ENCODE measurements around the gene COL10A1. TPM values are rescaled to one million over a fixed set of nuclear protein-coding genes. Genes with fewer than 3 reads are reported as not detected.

The COL10A1 gene
- total RNA-seq, 1 experiment from 2014 or later, result not detected

GRCh38 chr6:116158641-116159040 is 32.7 kb upstream of the COL10A1 start:
- Mint-ChIP-seq H3K4me3 (ENCODE audit: unreplicated experiment) (no peak overlapping the region), H3K4me1 (ENCODE audit: low read depth, unreplicated experiment) (no peaks in the 10 kb centered on the region), H3K27ac (ENCODE audit: unreplicated experiment) (no peak overlapping the region), H3K9me3 (ENCODE audit: unreplicated experiment) (peaks cover 7% of the 10 kb centered on the region), H3K27me3 (ENCODE audit: insufficient read depth, unreplicated experiment) (no peaks in the 10 kb centered on the region), H3K36me3 (ENCODE audit: insufficient read depth, unreplicated experiment) (no peaks in the 10 kb centered on the region)
- Histone ChIP-seq H3K4me3 (ENCODE audit: low read depth, low read length) (no peak overlapping the region), H3K4me1 (no peaks in the 10 kb centered on the region), H3K9me3 (no peaks in the 10 kb centered on the region), H3K27me3 (replicated peaks; ENCODE audit: control insufficient read depth, insufficient read depth, low read length) (no peaks in the 10 kb centered on the region), H3K36me3 (ENCODE audit: control insufficient read depth, insufficient read depth, low read length) (no peaks in the 10 kb centered on the region)
- BruUV-seq (replicated peaks), result no TSS peak
- POLR2A ChIA-PET, result no interaction called here
- CTCF ChIA-PET, result no interaction called here
- no peak for TF ChIP-seq CTCF (IDR thresholded peaks at IDR 0.05; ENCODE audit: insufficient read depth in 1 of 2, low read depth in 1 of 2, low read length in 1 of 2, severe bottlenecking in 1 of 2, unreplicated experiment in 1 of 2)
- DNase-seq, result no peak
- intact Hi-C loops (cut with micrococcal nuclease; ENCODE audit: unreplicated experiment), result no loop called here

GRCh38 chr6:116157391-116157790 is 31.5 kb upstream of the COL10A1 start:
- H3K27me3 ChIP-seq (replicated peaks; ENCODE audit: control insufficient read depth, insufficient read depth, low read length), result no peaks in the 10 kb centered on the region
- H3K36me3 Mint-ChIP-seq (ENCODE audit: insufficient read depth, unreplicated experiment), result no peaks in the 10 kb centered on the region
- H3K9me3 Mint-ChIP-seq (ENCODE audit: unreplicated experiment), result no peaks in the 10 kb centered on the region
- TF ChIP-seq CTCF (IDR thresholded peaks at IDR 0.05; ENCODE audit: insufficient read depth in 1 of 2, low read depth in 1 of 2, low read length in 1 of 2, severe bottlenecking in 1 of 2, unreplicated experiment in 1 of 2), result no peak
- no peak for DNase-seq
- ChIA-PET CTCF (no interaction called here), POLR2A (no interaction called here)
- no peak overlapping the region for H3K4me3 Mint-ChIP-seq (ENCODE audit: unreplicated experiment)
- H3K9me3 ChIP-seq, result no peaks in the 10 kb centered on the region
- H3K4me3 ChIP-seq (ENCODE audit: low read depth, low read length), result no peak overlapping the region
- no peak overlapping the region for H3K27ac Mint-ChIP-seq (ENCODE audit: unreplicated experiment)
- intact Hi-C loops (cut with micrococcal nuclease; ENCODE audit: unreplicated experiment), result no loop called here
- H3K36me3 ChIP-seq (ENCODE audit: control insufficient read depth, insufficient read depth, low read length), result no peaks in the 10 kb centered on the region
- H3K27me3 Mint-ChIP-seq (ENCODE audit: insufficient read depth, unreplicated experiment), result no peaks in the 10 kb centered on the region
- no TSS peak for BruUV-seq (replicated peaks)
- H3K4me1 Mint-ChIP-seq (ENCODE audit: low read depth, unreplicated experiment), result no peaks in the 10 kb centered on the region
- no peaks in the 10 kb centered on the region for H3K4me1 ChIP-seq

- no peak for DNase-seq
These were observed 30.7 kb upstream of the COL10A1 start for GRCh38 chr6:116156405-116157326.

More at GRCh38 chr6:116156405-116157326, 30.7 kb upstream of the COL10A1 start:
- Histone ChIP-seq H3K4me1 (no peaks in the 10 kb centered on the region), H3K9me3 (no peaks in the 10 kb centered on the region), H3K4me3 (ENCODE audit: low read depth, low read length) (no peak overlapping the region), H3K36me3 (ENCODE audit: control insufficient read depth, insufficient read depth, low read length) (no peaks in the 10 kb centered on the region), H3K27me3 (replicated peaks; ENCODE audit: control insufficient read depth, insufficient read depth, low read length) (no peaks in the 10 kb centered on the region)
- no peak for TF ChIP-seq CTCF (IDR thresholded peaks at IDR 0.05; ENCODE audit: insufficient read depth in 1 of 2, low read depth in 1 of 2, low read length in 1 of 2, severe bottlenecking in 1 of 2, unreplicated experiment in 1 of 2)
- H3K27me3 Mint-ChIP-seq (ENCODE audit: insufficient read depth, unreplicated experiment), result no peaks in the 10 kb centered on the region
- no peak overlapping the region for H3K4me3 Mint-ChIP-seq (ENCODE audit: unreplicated experiment)
- H3K36me3 Mint-ChIP-seq (ENCODE audit: insufficient read depth, unreplicated experiment), result no peaks in the 10 kb centered on the region
- no peaks in the 10 kb centered on the region for H3K4me1 Mint-ChIP-seq (ENCODE audit: low read depth, unreplicated experiment)
- BruUV-seq (replicated peaks), result no TSS peak
- H3K9me3 Mint-ChIP-seq (ENCODE audit: unreplicated experiment), result no peaks in the 10 kb centered on the region
- CTCF ChIA-PET, result no interaction called here
- intact Hi-C loops (cut with micrococcal nuclease; ENCODE audit: unreplicated experiment), result no loop called here
- POLR2A ChIA-PET, result no interaction called here
- H3K27ac Mint-ChIP-seq (ENCODE audit: unreplicated experiment), result no peak overlapping the region

Measured in Caco-2 (cell line).